Cortex of kidney (tissue), 1 donor: Measurements from ENCODE around the gene ABHD2.
"Not testable (repeated sequence)": the region's sequence is repeated elsewhere in the genome, so short reads cannot be mapped to it uniquely, and the experiment has no call there.

Experiments used
- DNase-seq: peaks from one replicate; lab custom pipeline; 2025; lab: John Stamatoyannopoulos, UW

ABHD2 gene

GRCh38 chr15:89099968-89100367 lies 11.7 kb downstream of the ABHD2 start:
- no peak for DNase-seq

GRCh38 chr15:89101302-89102193 lies 13.3 kb downstream of the ABHD2 start:
- DNase-seq: no peak

DNA sequence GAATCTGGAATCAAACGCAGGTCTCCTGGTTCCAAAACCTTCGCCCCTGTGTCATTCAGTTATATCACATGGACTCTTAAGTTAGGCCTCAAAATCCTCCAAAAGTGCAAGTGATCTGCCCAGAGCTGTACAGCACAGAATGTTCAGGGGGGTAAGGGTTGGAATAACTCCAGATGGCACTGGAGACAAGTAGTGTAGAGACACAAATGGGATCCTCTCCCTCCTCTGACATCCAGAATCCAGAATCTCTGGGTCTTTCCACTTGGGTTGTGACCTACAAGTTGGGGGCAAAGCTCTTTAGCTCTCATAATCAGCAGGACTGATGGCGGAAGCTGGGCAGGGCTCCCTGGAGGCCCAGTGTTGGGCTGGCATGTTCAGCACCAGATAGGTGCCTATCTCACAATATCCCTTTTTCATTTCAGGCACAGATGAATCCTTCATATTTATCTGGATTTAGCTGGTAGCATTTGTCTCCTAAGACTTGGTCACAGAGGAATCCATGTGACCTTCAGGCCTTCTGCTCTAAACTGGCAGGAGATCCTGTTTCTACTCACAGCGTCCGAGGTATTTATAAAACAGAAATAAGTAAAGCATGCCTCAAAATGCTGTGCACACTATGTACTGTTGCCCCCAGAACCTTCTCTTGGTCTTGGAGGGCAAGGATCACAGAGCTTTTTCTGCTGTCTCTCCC lies 15.4 kb downstream of the ABHD2 start:
- DNase-seq: no peak

- no peak for DNase-seq
Observed at GRCh38 chr15:89104172-89104564, 15.9 kb downstream of the ABHD2 start.

GRCh38 chr15:89105147-89105546 lies 16.9 kb downstream of the ABHD2 start:
- no peak for DNase-seq

- no peak for DNase-seq
Observed at GRCh38 chr15:89106200-89106599, 17.9 kb downstream of the ABHD2 start.

DNA sequence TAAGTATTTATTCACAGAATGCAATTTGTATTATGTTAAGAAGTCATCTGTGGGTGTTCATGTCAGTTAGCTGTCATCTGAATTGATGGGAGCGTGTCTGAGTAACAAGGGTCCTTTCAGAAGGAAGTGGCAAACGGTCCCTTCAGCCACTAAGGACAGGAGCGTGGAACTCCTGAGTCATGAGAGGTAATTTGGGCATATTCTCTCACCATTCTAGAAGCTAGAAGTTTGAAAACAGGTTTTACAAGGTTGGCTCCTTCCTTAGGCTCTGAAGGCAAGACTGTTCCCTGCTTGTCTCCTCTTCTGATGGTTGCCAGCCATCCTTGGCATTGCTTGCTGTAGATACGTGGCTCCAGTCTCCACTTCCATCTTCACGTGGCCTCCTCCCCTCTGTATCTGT lies 19.7 kb downstream of the ABHD2 start:
- no peak for DNase-seq

DNA sequence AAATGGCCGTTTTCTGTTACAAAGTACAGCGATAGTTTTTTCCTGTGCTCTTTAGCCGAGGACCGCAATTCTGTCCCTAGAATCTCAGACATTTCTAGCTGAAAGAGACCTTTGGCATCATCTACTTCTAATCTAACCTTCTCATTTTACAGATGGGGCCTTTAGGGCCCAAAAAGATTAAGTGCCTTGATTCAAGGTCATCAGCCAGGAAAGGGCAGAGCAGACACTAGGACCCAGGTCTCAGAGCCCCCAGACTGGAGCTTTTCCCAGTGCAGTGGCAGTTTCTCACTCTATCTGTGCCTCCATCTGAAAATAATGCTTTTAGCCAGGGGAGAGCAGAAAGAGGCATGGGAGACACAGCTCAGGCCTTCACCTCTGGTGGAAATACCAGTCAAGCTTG lies 20.6 kb downstream of the ABHD2 start:
- DNase-seq: no peak

- DNase-seq: no peak
Observed at GRCh38 chr15:89109238-89109637, 21.0 kb downstream of the ABHD2 start.

DNA sequence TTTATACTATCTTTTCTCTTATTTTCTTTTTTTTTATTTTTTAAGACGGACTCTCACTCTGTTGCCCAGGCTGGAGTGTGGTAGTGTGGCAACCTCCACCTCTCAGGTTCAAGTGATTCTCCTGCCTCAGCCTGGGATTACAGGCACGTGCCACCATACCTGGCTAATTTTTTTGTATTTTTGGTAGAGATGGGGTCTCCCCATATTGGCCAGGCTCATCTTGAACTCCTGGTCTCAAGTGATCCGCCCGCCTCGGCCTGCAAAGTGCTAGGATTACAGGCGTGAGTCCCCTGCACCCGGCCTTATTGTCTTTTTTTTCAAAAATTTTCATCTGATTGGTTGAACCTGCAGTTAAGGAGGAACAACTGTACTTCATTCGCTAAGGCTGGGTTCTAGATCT lies 21.8 kb downstream of the ABHD2 start:
- DNase-seq: no peak

DNA sequence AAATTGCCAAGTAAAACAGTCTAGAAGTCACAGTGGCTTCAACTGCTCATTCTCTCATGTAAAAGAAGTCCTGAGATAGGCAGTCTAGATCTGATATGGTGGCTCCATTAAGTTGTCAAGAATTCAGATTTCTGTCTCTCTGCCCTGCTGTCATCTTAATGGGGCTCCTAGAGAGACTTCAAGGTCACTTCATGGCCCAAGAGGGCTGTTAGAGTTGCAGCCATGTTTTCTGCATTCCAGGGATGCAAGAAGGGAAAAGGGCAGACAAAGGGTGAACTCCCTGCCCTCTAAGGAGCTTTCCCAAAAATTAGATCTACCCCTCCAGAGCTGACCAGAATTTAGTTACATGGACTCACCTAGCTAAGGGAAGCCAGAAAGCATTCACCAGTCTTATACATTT lies 23.1 kb downstream of the ABHD2 start:
- no peak for DNase-seq

DNA sequence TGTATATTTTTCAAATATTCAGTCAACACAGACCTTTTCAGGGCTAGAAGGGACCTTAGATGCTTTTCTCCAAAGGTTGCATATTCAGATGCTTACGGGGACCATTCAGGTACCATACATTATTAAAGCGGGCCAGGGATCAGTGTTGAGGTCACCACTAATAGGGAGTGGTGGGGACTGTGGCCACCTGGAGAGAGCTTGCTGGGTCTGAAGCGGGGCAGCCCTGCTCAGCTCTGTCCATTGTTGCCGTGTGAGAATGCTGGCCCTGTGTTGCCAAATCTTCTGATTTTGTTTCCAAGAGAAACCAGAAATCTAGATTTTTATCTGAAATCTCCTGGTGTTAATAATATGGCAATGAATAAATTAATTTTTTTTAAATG lies 23.7 kb downstream of the ABHD2 start:
- DNase-seq: no peak

DNA sequence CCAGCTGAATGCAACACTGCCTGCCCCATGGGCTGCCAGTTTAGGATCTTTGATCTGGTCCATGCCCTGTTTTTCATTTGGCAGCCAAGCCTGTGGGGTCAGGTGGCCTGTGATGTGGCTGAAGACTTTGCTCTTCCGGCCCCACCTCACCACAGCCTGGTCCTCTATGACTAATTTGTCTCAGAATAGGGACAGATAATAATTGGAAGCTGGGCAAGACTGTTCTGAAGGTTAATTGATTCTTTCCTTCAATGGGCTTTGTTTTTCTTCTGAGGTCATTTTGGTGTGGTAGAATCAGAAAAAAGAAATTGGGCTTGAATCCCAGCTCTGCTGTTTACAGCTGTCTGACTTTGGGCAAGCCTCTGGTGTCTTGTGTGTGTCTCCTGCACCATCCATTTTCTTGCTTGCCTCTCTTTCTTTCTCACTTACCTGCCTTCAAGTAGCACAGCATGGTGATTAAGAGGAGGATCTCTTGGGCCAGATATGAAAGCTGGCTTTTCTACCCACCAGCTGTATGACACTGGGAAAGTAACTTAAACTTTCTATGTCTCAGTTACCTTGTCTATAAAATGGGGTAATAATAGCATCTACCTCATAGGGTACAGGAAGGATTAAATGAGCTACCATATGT lies 24.2 kb downstream of the ABHD2 start:
- no peak for DNase-seq

GRCh38 chr15:89113296-89114024 lies 25.2 kb downstream of the ABHD2 start:
- no peak for DNase-seq

DNA sequence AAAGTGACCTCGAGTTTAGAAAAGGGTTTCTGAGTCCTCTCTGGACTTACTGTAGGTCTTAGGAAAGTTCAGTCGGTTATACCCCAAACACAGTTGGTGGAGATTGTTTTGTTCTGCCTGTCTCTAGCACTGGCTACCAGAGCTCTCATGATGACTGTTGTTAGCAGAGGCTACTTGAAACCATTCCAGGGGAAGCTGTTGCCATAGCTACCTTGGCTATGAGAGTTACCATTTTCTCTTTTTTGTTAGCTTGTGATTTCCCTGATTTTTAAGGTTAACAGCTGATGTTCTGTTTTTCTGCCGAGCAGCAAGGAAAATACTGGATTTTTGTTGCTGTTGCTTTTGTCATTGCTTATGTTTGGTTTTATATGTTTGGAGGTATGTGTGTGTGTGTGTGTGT lies 26.7 kb downstream of the ABHD2 start:
- no peak for DNase-seq

- DNase-seq: no peak
Observed at GRCh38 chr15:89115547-89115946, 27.3 kb downstream of the ABHD2 start.

- DNase-seq: no peak
Observed at GRCh38 chr15:89116404-89116803, 28.1 kb downstream of the ABHD2 start.

GRCh38 chr15:89117790-89118189 lies 29.5 kb downstream of the ABHD2 start:
- no peak for DNase-seq

GRCh38 chr15:89118481-89118989 lies 30.3 kb downstream of the ABHD2 start:
- DNase-seq: no peak

- no peak for DNase-seq
Observed at GRCh38 chr15:89119489-89120478, 31.5 kb downstream of the ABHD2 start.

- DNase-seq: not testable (repeated sequence)
Observed at GRCh38 chr15:89120479-89121000, 32.3 kb downstream of the ABHD2 start.
